Fibroblast of skin of scalp (primary cell): ENCODE results near the gene MAP4.

Experiments
- DNase-seq: peaks from one replicate; pipeline ENCODE4 v3.0.0-alpha.2; 2013

Gene MAP4

DNA sequence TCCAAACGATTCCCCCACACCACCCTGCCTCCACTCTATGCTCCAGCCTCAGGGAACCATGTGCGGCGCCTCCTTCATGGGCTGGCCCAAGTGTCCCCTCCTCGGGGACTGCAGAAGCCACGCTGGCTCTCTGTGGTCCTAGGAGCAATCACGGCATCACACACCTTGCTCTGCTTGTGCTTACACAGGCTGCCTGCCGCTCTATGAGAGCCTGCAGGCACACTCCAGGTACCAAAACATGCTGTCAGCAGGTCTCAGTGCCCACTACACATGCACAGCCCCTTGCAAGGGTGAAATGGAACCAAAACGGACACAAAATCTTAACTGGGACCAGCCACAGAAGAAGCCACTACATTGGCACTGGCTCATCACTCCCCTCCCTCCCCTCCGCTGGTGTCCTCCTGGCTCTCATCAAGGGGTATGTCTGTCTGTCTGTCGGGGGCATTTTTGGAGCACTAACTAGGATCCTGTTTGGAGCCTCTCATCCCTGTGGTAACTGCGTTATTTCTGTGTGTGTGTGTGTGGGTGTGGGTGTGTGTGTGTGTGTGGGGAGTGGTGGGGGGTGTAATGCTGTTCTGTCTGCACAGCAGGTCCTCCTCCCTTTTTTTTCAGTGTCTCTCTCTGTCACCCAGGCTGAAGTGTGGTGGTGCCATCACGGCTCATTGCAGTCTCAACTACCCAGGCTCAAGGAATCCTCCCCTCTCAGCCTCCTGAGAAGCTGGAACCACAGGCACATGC is 152.7 kb downstream of the MAP4 start:
- no peak for DNase-seq

DNA sequence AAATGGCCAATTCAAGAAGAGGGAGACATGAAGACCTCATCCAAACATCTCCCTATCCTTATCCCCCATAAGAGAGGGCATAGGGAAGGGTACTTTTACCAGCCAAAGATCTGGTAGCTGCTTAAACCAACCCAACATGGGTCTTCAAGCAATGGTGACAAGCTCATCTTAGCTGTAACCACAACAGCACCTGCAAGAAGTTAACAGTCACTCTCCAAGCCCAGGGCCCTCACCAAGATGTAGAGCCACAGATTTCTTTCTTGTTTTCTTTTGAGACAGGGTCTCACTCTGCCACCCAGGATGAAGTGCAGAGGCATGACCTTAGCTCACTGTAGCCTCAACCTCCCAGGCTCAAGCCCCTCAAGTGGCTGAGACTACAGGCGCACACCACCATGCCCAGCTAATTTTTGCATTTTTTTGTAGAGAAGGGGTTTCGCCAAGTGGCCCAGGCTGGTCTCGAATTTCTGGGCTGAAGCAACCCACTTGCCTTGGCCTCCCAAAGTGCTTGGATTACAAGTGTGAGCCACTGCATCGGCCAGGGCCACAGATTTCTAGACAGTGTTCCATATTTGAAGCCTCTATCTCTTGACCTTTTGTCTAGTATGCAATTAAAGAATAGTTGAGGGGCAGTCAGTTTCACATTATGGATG is 156.1 kb downstream of the MAP4 start:
- no peak for DNase-seq

DNA sequence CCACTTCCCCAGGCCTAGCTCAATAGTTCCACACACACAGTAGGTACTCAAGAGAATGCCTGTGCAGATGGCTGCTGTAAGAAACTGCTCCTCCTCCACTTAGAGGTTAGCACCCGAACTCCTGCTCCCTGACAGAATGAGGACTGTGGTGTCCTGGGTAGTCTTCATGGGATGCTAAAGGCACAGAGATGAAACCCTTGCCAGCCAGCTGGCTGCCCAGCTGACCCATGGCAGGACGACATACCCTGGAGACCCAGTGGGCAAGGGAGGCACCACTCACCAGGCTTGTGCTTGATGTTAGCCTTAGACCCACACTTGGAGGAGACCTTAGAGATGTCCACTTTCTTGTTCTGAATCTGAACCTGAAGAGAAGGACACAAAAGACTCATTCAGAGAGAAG is 159.1 kb downstream of the MAP4 start:
- DNase-seq, result no peak

DNA sequence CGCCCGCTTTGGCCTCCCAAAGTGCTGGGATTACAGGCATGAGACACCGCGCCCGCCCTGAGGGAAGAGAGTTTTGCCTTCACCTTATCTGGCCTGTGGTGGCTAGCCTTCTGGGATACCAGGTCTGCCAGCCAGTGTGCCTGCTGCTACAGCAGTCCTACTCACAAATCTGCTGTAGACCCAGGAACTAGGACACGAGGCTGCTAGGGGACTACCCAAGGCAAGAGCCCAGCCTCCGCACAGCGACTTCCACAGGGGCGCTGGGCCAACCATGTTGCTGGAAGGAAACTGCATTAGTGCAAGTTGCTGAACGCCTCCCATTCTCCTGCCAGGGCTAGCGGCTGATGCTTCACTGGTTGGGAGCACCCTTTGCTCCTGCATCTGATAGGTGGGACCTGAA is 159.5 kb downstream of the MAP4 start:
- DNase-seq, result no peak

DNA sequence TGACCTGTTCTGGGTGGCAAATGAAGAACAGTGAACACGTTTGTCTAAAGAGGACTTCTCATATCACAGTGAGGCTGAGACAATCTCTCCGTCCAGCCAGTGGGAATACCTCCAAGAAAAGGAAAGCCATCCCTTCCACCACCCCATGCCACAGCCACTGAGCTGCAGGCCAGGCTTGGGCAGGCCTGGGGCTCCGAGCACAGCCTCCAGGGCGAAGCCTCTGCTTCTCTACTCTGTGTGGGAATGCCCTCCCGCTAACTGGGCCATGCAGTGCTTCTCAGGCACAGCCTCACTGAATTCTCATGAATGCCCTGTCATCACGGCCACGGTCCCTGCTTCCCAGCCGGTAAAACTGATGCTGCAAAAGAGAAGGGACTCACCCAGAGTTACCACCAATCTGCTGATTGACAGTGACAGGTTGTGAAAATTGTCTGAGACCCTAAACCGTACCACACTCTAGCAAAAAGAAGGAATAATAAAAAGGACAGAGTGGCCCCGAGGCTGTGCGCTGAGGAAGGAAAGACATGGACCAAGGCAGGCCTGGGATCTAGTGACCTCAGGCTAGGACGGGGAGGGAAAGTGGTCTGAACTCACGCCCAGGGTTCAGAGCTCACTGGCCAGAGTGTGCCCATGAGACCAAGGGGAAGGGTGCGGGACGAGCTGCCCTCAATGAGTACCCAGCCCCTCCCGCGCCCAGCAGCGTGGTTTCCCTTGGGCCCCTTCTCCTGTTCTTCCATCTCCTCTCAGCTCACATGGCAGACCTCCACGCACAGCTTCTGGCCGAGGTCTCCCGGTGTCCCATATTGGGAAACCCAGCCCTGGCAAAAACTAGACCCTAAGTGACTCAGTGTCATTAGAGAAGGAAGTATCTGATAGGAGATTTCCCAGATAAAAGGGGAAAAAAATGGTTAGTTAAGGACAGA is 160.5 kb downstream of the MAP4 start:
- no peak for DNase-seq

DNA sequence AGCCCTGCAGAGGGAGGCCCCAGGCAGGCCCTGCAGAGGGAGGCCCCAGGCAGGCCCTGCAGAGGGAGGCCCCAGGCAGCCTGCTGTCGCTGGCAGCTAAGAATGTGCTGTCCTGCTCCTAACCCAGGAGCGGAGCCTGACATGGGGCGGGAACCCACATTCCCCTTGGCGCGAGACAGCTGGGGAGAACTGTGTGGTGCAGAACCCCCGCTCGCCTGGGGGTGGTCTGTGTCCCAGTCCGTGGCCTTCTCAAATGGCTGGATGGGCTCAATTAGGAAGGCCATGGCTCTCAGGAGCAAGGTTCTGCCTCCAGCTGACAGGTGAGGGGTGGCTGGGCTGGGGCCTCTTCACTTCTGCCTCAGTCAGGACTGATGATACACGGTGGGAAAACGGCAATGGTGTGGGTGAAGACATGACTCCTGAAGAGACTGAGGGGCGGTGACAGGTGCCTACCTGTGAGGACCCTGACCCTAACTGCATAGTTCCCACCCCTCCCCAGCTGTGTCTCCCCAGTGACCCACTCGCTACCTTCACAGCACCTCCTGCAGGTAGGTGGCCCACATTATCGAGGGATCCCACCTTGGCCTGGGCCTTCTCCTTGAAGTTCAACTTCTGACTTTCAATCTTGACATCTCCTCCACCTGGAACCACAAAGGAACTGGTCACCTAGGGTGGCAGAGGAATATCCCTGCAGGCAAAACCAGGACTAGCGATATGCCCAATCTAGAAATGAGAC is 161.3 kb downstream of the MAP4 start:
- DNase-seq, result no peak

DNA sequence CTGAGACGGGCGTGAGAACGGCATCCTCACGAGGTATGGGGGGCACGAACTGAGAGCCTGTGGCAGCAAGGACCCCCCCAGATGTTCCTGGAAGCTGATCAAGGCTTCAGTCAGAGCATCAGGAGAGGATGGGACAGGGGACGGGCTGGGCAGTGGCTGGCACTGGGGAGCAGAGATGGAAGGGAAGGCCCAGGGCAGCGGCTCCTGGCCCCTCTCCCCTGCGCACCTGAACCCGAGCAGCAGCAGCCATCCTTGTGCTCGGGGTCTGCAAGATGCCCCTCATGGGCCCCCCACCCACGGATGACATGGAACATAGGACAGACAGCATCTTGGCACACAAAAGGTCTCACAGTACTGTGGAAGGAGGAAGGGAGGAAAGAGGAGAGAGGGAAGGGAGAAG is 161.9 kb downstream of the MAP4 start:
- DNase-seq, result no peak

DNA sequence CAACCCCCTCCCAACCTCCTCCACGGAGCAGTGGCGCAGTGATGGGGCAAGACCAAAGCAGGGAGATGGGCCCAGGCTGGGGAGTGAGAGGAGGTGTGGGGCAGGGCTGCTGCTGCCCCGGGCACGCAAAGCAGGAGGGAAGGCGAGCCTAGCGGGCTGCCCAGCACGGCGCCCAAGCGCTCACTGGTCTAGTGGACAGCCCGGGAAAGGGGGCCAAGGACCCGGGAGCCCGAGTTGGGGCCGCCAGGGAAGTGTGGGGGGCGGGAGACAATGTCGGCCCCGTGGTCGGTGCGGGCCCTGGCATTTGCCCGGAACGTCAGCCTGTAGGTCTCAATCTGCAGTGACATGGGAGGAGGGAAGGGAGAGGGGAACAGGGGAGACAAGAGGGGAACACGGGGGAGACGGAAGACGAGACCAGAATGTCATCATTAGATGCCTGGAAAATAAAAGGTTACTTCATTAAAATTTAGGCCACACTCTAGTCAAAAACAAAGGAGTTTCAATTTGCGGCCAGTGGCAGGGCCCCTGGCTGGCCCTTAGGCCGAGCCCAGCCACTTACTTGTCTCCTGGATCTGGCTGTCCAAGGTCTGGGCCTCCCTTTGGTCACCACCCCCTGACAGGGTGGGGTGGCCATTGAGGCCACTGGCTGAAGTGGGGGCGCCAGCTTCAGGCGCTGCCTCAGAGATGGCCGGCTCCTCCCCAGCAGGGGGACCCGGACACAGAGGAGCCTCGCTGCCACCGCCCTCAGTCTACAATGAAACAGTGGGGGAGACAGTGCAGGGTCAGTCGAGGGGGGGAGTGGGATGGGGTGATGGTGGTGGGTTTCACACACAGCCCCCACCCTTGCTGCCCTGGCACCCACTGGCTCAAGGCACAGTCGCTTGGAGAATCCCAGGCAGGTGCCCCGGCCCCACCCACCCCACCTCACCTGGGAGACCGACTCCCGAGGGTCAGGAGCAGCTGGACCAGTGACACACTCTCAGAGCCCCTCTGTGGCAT is 163.3 kb downstream of the MAP4 start:
- DNase-seq, result no peak

DNA sequence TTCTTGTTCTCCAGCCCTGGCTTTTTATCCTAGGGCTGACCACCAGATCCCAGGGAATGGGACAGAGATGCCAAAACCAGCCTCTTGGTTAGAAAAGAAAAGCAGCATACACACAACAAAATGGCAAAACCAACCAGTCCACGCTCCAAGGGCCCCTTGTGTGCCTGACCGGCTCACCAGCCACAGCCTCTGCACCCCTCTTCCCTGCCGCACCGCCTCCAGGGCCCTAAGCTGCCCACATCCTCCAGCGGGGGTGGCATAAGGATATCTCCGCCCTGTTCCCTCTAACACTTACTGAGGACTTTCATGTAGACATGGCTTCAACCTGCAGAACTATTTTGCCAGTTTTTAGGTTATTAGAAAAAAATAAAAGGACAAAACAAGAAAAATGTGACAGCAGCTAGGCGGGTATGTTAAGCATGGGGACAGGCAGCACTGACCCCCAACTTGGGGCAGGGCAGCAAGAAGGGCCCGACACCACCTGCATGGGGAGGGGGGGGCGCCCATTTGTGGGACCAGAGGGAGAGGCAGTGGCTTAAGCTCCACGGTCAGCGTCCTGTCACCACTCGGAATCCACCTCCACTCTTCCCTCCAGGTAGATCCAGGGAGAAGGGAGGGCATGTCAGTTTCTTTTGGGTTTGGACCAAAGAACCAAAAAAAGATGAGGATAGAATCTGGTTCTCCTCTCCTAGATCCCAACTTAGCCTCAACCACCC is 164.2 kb downstream of the MAP4 start:
- no peak for DNase-seq

DNA sequence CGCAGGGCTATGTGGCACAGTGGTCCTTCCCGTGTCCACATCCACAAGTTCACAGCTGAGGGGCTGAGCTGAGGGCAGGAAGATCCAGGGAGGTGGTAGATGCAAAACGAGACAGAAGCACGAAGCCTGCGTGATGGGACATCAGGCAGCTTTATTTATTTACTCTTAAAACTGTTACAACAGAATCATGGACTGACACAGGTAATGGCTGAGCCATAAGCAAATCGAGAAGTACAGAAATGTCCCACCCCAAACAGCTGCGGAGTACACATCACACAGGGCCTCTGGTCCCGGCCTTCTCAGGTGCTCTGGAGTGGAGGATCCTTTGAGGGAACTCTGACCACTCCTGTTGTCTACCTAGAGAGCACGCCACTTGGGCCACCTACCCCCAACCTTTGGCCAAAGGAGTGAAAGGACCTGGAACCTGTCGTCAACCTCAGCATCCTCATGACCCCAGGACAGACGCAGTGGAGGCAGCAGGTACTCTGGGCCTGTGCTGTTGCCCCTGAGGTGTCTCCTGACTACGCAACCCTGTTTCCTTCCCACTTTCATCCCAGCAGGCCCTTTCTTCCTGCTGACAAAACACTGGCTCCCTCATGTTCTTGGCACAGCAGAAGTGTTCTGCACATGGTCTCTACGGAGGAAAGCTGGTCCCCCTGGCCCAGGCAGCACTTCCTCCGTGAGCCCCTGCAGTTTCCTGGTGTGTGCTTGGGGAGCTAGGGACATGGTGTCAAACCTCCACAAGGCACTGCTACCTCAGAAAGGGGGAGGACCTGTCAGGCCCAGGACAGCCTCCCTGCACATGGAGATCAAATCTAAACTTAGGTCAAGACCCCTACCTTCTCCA is 165.4 kb downstream of the MAP4 start:
- no peak for DNase-seq

DNA sequence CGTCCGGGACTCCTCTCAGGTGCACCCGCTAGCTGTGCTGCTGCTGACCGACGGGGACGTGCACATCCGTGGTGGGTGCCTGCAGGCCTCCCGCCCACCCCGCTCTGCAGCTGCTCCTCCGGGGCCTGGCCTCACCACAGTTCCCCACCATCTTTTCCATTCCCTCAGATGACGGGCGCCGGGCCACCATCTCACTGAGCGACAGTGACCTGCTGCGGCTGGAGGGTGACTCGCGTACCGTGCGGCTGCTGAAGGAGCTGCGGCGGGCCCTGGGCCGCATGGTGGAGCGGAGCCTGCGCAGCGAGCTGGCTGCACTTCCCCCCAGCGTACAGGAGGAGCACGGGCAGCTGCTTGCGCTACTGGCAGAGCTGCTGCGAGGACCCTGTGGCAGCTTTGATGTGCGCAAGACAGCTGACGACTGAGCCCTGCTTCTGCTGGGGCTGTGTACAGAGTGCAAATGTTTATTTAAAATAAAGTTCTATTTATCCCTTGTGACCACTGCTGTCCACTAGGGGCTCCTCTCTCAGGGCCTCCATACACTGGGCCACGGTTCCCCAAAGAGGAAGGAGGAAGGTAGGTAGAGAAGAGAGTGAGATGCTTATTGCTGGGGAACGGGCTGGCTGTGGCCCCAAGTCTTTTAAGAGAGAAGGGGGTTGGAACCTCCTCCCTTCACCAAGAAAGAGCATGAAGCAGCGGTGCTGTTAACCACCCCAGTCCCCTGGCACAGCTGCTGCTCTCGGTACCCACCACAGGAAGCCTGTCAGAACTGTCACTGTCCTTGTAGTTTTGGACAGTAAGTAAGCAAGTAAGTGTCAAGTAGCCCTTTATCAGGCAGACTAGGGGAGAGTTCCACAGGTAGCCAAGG is 166.3 kb downstream of the MAP4 start:
- peak; percentile 42 for DNase-seq

DNA sequence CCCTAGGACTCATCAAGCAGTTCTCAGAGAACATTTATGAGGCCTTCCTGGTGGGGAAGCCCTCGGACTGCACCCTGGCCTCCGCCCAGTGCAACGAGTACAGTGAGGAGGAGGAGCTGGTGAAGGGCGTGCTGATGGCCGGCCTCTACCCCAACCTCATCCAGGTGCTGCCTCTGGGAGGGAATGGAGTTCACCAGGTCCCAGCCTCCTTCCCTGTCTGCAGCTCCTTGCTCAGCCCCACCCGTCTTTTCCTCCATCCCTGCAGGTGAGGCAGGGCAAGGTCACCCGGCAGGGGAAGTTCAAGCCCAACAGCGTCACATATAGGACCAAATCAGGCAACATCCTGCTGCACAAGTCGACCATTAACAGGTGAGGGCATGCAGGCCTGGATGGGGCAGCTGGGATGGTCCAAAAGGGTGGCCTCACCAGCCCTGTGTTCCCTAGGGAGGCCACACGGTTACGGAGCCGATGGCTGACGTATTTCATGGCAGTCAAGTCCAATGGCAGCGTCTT is 167.0 kb downstream of the MAP4 start:
- DNase-seq, result no peak

DNA sequence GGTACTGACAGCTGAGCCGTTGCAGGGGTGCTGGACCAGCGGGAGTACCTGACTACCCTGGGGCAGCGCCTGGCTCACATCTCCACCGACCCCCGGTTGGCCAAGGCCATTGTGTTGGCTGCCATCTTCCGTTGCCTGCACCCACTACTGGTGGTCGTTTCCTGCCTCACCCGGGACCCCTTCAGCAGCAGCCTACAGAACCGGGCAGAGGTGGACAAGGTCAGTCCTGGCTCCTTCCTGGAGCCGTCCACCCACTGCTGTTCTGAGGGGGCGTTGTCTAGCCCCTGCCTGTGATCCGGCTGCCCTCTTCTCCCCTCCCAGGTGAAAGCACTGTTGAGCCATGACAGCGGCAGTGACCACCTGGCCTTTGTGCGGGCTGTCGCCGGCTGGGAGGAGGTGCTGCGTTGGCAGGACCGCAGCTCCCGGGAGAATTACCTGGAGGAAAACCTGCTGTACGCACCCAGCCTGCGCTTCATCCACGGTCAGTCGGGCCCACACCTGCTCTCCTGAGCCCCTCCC is 167.6 kb downstream of the MAP4 start:
- DNase-seq, result no peak

DNA sequence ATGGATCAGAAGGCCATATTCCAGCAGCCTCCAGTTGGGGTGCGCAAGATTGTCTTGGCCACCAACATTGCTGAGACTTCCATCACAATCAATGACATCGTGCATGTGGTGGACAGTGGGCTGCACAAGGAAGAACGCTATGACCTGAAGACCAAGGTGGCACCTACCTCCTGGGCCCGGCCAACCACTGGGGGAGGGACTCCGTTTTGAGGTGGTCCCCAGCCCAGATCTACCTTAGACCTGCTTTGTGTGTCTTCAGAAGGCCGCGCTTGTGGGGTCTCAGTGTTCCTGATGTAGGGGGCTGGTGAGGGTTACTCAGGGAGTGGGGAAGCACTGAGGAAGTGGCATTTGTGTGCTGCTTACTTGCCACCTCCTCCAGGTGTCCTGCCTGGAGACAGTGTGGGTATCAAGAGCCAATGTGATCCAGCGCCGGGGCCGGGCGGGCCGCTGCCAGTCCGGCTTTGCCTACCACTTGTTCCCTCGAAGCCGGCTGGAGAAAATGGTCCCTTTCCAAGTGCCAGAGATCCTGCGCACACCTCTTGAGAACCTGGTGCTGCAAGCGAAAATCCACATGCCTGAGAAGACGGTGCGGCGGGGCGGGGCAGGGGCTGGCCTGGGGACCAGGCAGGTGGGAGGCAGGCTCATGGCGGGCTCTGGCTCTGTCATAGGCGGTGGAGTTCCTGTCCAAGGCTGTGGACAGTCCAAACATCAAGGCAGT is 168.3 kb downstream of the MAP4 start:
- DNase-seq, result no peak

DNA sequence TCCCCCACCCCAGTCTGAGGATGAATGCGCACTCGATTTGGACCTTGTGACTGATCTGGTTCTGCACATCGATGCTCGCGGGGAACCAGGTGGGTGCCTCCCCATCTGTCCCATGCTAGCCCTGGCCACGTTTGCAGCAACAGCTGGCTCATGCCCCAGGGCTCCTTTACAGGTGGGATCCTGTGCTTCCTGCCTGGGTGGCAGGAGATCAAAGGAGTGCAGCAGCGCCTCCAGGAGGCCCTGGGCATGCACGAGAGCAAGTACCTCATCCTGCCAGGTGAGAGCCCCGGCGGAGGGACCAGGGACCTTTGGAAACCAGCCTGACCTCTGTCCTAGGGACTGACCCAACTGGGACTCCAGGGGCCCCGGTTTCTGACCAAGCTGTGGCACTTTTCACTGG is 169.0 kb downstream of the MAP4 start:
- DNase-seq, result no peak

DNA sequence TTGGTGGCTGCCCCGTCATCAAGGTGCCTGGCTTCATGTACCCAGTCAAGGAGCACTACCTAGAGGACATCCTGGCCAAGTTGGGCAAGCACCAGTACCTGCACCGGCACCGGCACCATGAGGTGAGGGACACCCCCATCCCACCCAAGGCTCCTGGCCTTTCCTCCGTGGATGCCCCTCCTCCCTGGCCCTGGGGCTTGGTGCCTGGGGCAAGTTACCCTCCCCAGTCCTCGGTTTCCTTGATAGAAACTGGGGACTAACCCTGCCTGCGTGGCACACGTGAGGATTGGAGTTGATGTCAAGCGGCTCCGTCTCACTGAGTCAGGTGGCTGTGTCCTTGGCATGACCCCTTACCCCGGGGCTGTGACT is 169.4 kb downstream of the MAP4 start:
- DNase-seq, result no peak

DNA sequence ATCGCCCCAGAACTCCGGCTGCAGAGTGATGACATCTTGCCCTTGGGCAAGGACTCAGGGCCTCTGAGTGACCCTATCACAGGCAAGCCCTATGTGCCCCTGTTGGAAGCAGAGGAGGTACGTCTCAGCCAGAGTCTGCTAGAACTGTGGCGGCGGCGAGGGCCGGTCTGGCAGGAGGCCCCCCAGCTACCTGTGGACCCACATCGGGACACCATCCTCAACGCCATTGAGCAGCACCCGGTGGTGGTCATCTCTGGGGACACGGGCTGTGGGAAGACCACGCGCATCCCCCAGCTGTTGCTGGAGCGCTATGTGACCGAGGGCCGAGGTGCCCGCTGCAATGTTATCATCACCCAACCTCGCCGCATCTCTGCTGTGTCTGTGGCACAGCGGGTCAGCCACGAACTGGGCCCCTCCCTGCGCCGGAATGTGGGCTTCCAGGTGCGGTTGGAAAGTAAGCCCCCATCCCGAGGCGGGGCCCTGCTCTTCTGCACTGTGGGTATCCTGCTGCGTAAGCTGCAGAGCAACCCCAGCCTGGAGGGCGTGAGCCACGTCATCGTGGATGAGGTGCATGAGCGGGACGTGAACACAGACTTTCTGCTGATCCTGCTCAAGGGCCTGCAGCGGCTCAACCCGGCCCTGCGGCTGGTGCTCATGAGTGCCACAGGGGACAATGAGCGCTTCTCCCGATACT is 169.9 kb downstream of the MAP4 start:
- no peak for DNase-seq
